Measurements from ENCODE around the gene ZC3H11A.

- TF ChIP-seq CTCF (IDR thresholded peaks at IDR 0.05) (no peak), POLR2A (IDR thresholded peaks at IDR 0.05) (no peak), POLR2AphosphoS5 (IDR thresholded peaks at IDR 0.05) (no peak)
Measured at GRCh38 chr1:203843435-203843834, 48.0 kb downstream of the ZC3H11A start.
